HepG2 (cell line): ENCODE data around the gene GMPPA. TPM values are rescaled to one million over a fixed set of nuclear protein-coding genes. Genes with fewer than 3 reads are reported as not detected.

Experiments
- CERS6 ChIP-seq: sonication (generic); formaldehyde crosslinking; IDR thresholded peaks from 2 replicates; pipeline ENCODE4 v1.5.0; 2020; ENCODE audit warnings: missing genetic modification reagents
- GLMP ChIP-seq: sonication (generic); formaldehyde crosslinking; IDR thresholded peaks from 2 replicates; pipeline ENCODE4 v1.9.0; 2021; ENCODE audit warnings: missing genetic modification reagents, mild to moderate bottlenecking, borderline replicate concordance
- KAT8 ChIP-seq: IDR thresholded peaks from 2 replicates; pipeline ENCODE4 v1.6.1; 2016; ENCODE audit warnings: missing genetic modification reagents, missing compliant biosample characterization
- KLF6 ChIP-seq: IDR thresholded peaks from 2 replicates; pipeline ENCODE4 v1.8.0; 2016; ENCODE audit warnings: missing biosample characterization, missing genetic modification reagents
- KLF9 ChIP-seq: IDR thresholded peaks from 2 replicates; pipeline ENCODE4 v1.6.1; 2016; ENCODE audit warnings: low read depth
- MXI1 ChIP-seq: IDR thresholded peaks from 3 replicates; pipeline ENCODE4 v1.6.1; 2012; ENCODE audit warnings: low read depth, low read length, inconsistent platforms, borderline replicate concordance
- NR2F2 ChIP-seq: IDR thresholded peaks from 2 replicates; pipeline ENCODE4 v1.6.1; 2012; ENCODE audit warnings: low read depth, inconsistent platforms, borderline replicate concordance
- PAX8 ChIP-seq: sonication (generic); formaldehyde crosslinking; IDR thresholded peaks from 2 replicates; pipeline ENCODE4 v1.8.0; 2022; ENCODE audit warnings: mild to moderate bottlenecking, missing genetic modification reagents, borderline replicate concordance
- POLR2A ChIP-seq, 2 experiments: IDR thresholded peaks; 2 replicates each; pipeline ENCODE4 v1.6.1; 2011; ENCODE audit warnings: low read depth in 2 of 2, low read length in 2 of 2, mild to moderate bottlenecking in 1 of 2, moderate library complexity in 1 of 2; ENCODE audit not compliant: insufficient read depth in 1 of 2
- RBFOX2 ChIP-seq: fragments of 200-400 bp; formaldehyde crosslinking; IDR thresholded peaks from 2 replicates; pipeline ENCODE4 v1.6.1; 2017; ENCODE audit warnings: low read depth, mild to moderate bottlenecking, low read length
- YY1 ChIP-seq: IDR thresholded peaks from 2 replicates; pipeline ENCODE4 v1.6.1; 2011; ENCODE audit warnings: low read length, low read depth, moderate library complexity, mild to moderate bottlenecking; ENCODE audit not compliant: insufficient read depth, insufficient replicate concordance
- ZBTB40 ChIP-seq, 2 experiments: fragments of 450-650 bp in 1 of 2; sonication (generic) in 1 of 2; formaldehyde crosslinking in 1 of 2; IDR thresholded peaks; 2 replicates each; pipeline versions ENCODE4 v1.6.1 to v1.8.0; 2016 to 2022; ENCODE audit warnings: antibody characterized with exemption in 1 of 2, mild to moderate bottlenecking in 1 of 2, missing genetic modification reagents in 1 of 2
- ZNF101 ChIP-seq: sonication (generic); formaldehyde crosslinking; IDR thresholded peaks from 2 replicates; pipeline ENCODE4 v1.4.0; 2020; ENCODE audit warnings: mild to moderate bottlenecking, low read depth, missing genetic modification reagents, borderline replicate concordance
- ZNF136 ChIP-seq: sonication (generic); formaldehyde crosslinking; IDR thresholded peaks from 2 replicates; pipeline ENCODE4 v1.8.1; 2022; ENCODE audit warnings: low read depth, mild to moderate bottlenecking, moderate library complexity, missing genetic modification reagents
- ZNF547 ChIP-seq: sonication (generic); formaldehyde crosslinking; IDR thresholded peaks from 2 replicates; pipeline ENCODE4 v1.5.1; 2020; ENCODE audit warnings: mild to moderate bottlenecking, missing genetic modification reagents
- ZNF550 ChIP-seq: sonication (generic); formaldehyde crosslinking; IDR thresholded peaks from 2 replicates; pipeline ENCODE4 v1.4.0; 2020; ENCODE audit warnings: mild to moderate bottlenecking, missing genetic modification reagents, borderline replicate concordance
- ZNF652 ChIP-seq: IDR thresholded peaks from 2 replicates; pipeline ENCODE4 v1.6.1; 2016; ENCODE audit warnings: low read depth, borderline replicate concordance
- ZNF749 ChIP-seq: sonication (generic); formaldehyde crosslinking; IDR thresholded peaks from 2 replicates; pipeline ENCODE4 v1.8.0; 2022; ENCODE audit warnings: mild to moderate bottlenecking, missing genetic modification reagents, moderate library complexity, borderline replicate concordance
- polyA plus RNA-seq, 8 experiments: library from polyadenylated mRNA; depleted of rRNA in 3 of 8; stranded (reverse) in 7 of 8; unstranded in 1 of 8; fragments of >200 nt; fragmentation: Illumina TruSeq in 4 of 8; extraction: Trizol in 4 of 8; gene quantifications; 2 replicates each; pipeline versions ENCODE4 v1.2.1 to v1.2.3, GENCODE V29; 2011 to 2016; ENCODE audit warnings: low read depth in 4 of 8, missing spikeins in 1 of 8, mixed read lengths in 1 of 8; ENCODE audit not compliant: insufficient read depth in 1 of 8
- total RNA-seq, 5 experiments: library from RNA; depleted of rRNA; stranded (reverse); fragments of >200 nt; fragmentation: Illumina TruSeq; extraction: Trizol; gene quantifications; 2 replicates each; pipeline ENCODE4 v1.2.3, GENCODE V29; 2016; ENCODE audit warnings: low read depth in 1 of 5

The GMPPA gene
- total and polyA plus RNA-seq, 2 of the 13 experiments (the other 11 are each of a cell fraction or from before 2014, with no cell fraction given): 81.1 to 106 TPM

GRCh38 chr2:219552382-219553167 lies 53.9 kb downstream of the GMPPA start (continued):
- TF ChIP-seq GLMP (CRISPR knock-in tag): no peak
- peak; percentile 78; the same call in 1 of the 2 replicates for TF ChIP-seq CERS6 (CRISPR knock-in tag)
- peak; percentile 52; the same call in 1 of the 2 replicates for TF ChIP-seq ZNF749 (CRISPR knock-in tag)
- TF ChIP-seq PAX8: peak; percentile 72; the same call in 1 of the 2 replicates
- TF ChIP-seq NR2F2: peak; percentile 12; the same call in 1 of the 2 replicates
- TF ChIP-seq ZNF547 (CRISPR knock-in tag): peak; percentile 83; the same call in 1 of the 2 replicates
- TF ChIP-seq ZNF550 (CRISPR knock-in tag): 0 out of 2 replicates have a peak, but pooled peaks have one; percentile 20
- peak; percentile 80 for TF ChIP-seq RBFOX2
- no peak for TF ChIP-seq POLR2A (IDR thresholded peaks at IDR 0.05; ENCODE audit: insufficient read depth in 1 of 2, low read depth in 2 of 2, low read length in 2 of 2)
- TF ChIP-seq ZBTB40 (IDR thresholded peaks at IDR 0.05): no peak
- TF ChIP-seq ZBTB40 (CRISPR knock-in tag; IDR thresholded peaks at IDR 0.05): peak; percentile 85
- TF ChIP-seq YY1: peak; percentile 9
- peak; percentile 92; the same call in 2 of the 3 replicates for TF ChIP-seq MXI1
- 0 out of 2 replicates have a peak, but pooled peaks have one; percentile 71 for TF ChIP-seq KLF9 (CRISPR knock-in tag)
- peak; percentile 3; the same call in 1 of the 2 replicates for TF ChIP-seq KLF6 (CRISPR knock-in tag)
- no peak for TF ChIP-seq ZNF136 (CRISPR knock-in tag)
- no peak for TF ChIP-seq ZNF652
- peak; percentile 35 for TF ChIP-seq KAT8 (CRISPR knock-in tag)
- no peak for TF ChIP-seq ZNF101 (CRISPR knock-in tag)
